Ascending aorta (tissue), 2 donors: ENCODE measurements around the gene ZSCAN26. TPM values are rescaled to one million over a fixed set of nuclear protein-coding genes. Genes with fewer than 3 reads are reported as not detected.

Experiments used
- DNase-seq, 2 donors: peaks; one replicate each; pipeline ENCODE4 v3.0.0-alpha.2; 2019; ENCODE audit warnings: low spot score in 2 of 2
- H3K27ac ChIP-seq, 2 donors: fragments of 200-600 bp; sonication (generic); one replicate each; pipeline ENCODE4 v1.5.1; 2016 to 2017; ENCODE audit warnings: mild to moderate bottlenecking in 1 of 2
- H3K27me3 ChIP-seq: fragments of 200-600 bp; sonication (generic); one replicate; pipeline ENCODE4 v1.5.1; 2017
- H3K36me3 ChIP-seq, 2 donors: fragments of 200-600 bp; sonication (generic); one replicate each; pipeline ENCODE4 v1.5.1; 2016
- H3K4me1 ChIP-seq, 2 donors: fragments of 200-600 bp; sonication (generic); one replicate each; pipeline ENCODE4 v1.5.1; 2016 to 2017; ENCODE audit warnings: mild to moderate bottlenecking in 1 of 2
- H3K4me3 ChIP-seq, 2 donors: fragments of 200-600 bp; sonication (generic); one replicate each; pipeline ENCODE4 v1.5.1; 2016 to 2017; ENCODE audit warnings: mild to moderate bottlenecking in 1 of 2
- H3K9me3 ChIP-seq, 2 donors: fragments of 200-600 bp; sonication (generic); one replicate each; pipeline ENCODE4 v1.5.1; 2016
- intact Hi-C: fragments of 100-400 bp; cut with DNase I; formaldehyde crosslinking; loops from one replicate; pipeline ENCODE4 v1.15.1; 2023
- total RNA-seq: library from RNA; depleted of rRNA; stranded (reverse); fragments of >200 nt; gene quantifications from one replicate; pipeline ENCODE4 v1.1.0, GENCODE V29; 2016
- TF ChIP-seq, protein P1 (sequence below), 3 experiments: fragments of 200-600 bp in 2 of 3; fragments of 450-650 bp in 1 of 3; sonication (generic) in 2 of 3; IDR thresholded peaks; one replicate each; pipeline ENCODE4 v1.5.1; 2016 to 2019; ENCODE audit warnings: antibody characterized with exemption in 3 of 3, mild to moderate bottlenecking in 1 of 3, moderate library complexity in 1 of 3

ZSCAN26 gene
- total RNA-seq, 1 donor from 2014 or later: 2.6 TPM

DNA sequence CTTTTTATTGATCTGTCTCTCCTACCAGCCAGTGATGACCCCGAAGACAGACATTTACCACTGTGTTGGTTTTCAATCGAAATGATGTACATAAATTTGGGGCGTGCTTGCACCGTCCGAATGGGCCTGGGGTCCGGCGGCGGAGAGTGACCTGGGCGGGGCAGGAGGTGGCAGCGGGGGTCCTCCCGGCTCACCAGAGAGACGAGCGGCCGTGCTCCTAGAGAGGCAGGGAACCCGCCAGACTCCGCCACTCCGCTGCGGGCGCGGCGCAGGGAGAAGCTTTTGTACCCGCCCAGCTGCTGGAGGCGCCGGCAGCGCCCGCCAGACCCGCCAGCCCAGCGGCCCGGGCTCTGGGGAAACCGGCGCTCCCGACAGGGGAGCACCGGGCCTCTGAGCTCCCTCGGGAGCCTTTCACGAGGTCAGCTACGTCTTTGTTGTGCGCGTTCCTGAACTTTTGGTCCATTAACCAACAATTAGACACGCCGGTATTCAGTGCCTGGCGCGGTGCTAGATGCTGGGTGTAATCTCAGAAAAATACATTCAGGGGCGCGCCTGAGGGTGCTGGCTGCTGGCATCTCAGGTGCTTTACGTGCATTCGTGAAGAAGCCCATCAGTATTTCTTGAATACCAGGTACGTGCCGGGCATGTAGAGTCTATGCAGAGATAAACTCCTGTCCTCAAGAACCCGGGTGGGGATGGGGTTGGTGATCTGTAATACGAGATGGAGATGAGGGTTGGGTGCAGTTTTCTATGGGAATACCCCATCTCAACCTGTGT lies 14.5 kb downstream of the ZSCAN26 start, which contains the start of gene PGBD1:
TSS of gene PGBD1 (plus strand) at position 285 of the 777 bp plus-strand sequence. CDS start 2,242 bp downstream, outside the sequence.
- DNase-seq: peak in 1 of 2 donors; percentile 82
- Histone ChIP-seq H3K27ac (peak within 1 kb of the TSS; percentile 45 to 63), H3K27me3 (no peaks in the 10 kb centered on the region), H3K4me1 (peaks cover 0 to 4% of the 10 kb centered on the region in 2 donors), H3K36me3 (peaks cover 26 to 35% of the 10 kb centered on the region in 2 donors), H3K4me3 (peak within 1 kb of the TSS; percentile 68 to 80), H3K9me3 (no peaks in the 10 kb centered on the region)
- intact Hi-C loops: loop anchor here (5.0 kb wide), 1 partner anchor 51 kb away; no protein-coding TSS in a partner anchor
- TF ChIP-seq, protein P1, sequence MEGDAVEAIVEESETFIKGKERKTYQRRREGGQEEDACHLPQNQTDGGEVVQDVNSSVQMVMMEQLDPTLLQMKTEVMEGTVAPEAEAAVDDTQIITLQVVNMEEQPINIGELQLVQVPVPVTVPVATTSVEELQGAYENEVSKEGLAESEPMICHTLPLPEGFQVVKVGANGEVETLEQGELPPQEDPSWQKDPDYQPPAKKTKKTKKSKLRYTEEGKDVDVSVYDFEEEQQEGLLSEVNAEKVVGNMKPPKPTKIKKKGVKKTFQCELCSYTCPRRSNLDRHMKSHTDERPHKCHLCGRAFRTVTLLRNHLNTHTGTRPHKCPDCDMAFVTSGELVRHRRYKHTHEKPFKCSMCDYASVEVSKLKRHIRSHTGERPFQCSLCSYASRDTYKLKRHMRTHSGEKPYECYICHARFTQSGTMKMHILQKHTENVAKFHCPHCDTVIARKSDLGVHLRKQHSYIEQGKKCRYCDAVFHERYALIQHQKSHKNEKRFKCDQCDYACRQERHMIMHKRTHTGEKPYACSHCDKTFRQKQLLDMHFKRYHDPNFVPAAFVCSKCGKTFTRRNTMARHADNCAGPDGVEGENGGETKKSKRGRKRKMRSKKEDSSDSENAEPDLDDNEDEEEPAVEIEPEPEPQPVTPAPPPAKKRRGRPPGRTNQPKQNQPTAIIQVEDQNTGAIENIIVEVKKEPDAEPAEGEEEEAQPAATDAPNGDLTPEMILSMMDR (IDR thresholded peaks at IDR 0.05): no peak

GRCh38 chr6:28282926-28283325 lies 16.0 kb downstream of the ZSCAN26 start:
- intact Hi-C loops: loop anchor here (5.0 kb wide), 1 partner anchor 49 kb away; no protein-coding TSS in a partner anchor
- Histone ChIP-seq H3K27ac (no peak overlapping the region), H3K4me3 (no peak overlapping the region), H3K9me3 (no peaks in the 10 kb centered on the region), H3K36me3 (peaks cover 28 to 37% of the 10 kb centered on the region in 2 donors), H3K4me1 (peaks cover 0 to 4% of the 10 kb centered on the region in 2 donors), H3K27me3 (no peaks in the 10 kb centered on the region)
- DNase-seq: no peak
- TF ChIP-seq, protein P1 (IDR thresholded peaks at IDR 0.05): no peak

GRCh38 chr6:28291573-28291972 lies 24.6 kb downstream of the ZSCAN26 start:
- H3K9me3 ChIP-seq: peaks cover 0 to 3% of the 10 kb centered on the region in 2 donors
- no peaks in the 10 kb centered on the region for H3K4me1 ChIP-seq
- H3K27me3 ChIP-seq: no peaks in the 10 kb centered on the region
- H3K36me3 ChIP-seq: peaks cover 21 to 28% of the 10 kb centered on the region in 2 donors
- no peak overlapping the region for H3K27ac ChIP-seq
- intact Hi-C loops: no loop called here
- DNase-seq: no peak
- H3K4me3 ChIP-seq: no peak overlapping the region
- TF ChIP-seq, protein P1 (IDR thresholded peaks at IDR 0.05): no peak

DNA sequence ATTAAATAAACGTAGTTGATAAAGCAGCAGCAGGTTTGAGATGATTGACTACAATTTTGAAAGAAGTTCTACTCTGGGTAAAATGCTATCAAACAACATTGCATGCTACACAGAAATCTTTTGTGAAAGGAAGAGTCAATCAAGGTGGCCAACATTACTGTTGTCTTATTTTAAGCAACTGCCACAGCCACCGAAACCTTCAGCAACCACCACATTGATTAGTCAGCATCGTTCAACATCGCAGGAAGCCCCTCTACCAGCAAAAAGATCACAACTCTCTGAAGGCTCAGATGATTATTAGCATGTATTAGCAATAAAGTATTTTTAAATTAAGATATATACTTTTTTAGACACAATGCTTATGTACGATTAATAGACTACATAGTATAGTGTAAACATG lies 28.4 kb downstream of the ZSCAN26 start:
- TF ChIP-seq, protein P1 (IDR thresholded peaks at IDR 0.05): no peak
- Histone ChIP-seq H3K4me1 (no peaks in the 10 kb centered on the region), H3K9me3 (peaks cover 0 to 3% of the 10 kb centered on the region in 2 donors), H3K27ac (no peak overlapping the region), H3K27me3 (no peaks in the 10 kb centered on the region), H3K4me3 (no peak overlapping the region), H3K36me3 (peaks cover 16 to 18% of the 10 kb centered on the region in 2 donors)
- DNase-seq: no peak
- intact Hi-C loops: no loop called here

DNA sequence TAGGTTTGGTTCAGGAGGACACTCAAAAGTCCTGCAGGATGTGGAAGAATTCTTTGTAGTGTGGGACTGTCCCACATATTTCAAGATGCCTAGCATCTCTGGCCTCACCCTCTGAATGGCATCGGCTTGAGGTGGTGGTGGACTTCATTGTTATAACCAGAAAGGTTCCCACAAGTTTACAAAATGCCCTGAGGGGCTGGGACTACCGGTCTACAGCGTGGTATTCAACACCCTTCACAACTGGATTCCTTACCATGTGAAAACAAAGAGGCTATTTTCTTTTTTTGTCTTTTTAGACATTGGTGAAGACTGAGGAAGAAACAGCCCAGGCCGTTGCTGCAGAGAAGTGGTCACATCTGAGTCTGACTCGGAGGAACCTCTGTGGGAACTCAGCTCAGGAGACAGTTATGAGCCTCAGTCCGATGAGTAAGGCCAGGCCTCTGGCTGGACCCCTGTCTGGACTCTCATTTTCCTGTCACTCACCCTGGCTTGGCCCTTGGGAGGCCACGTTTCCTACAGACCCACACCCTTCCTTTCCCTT lies 29.6 kb downstream of the ZSCAN26 start:
- no peak for DNase-seq
- Histone ChIP-seq H3K4me1 (no peaks in the 10 kb centered on the region), H3K4me3 (no peak overlapping the region), H3K27ac (no peak overlapping the region), H3K27me3 (no peaks in the 10 kb centered on the region), H3K9me3 (no peaks in the 10 kb centered on the region), H3K36me3 (peaks cover 25 to 29% of the 10 kb centered on the region in 2 donors)
- TF ChIP-seq, protein P1 (IDR thresholded peaks at IDR 0.05): no peak
- intact Hi-C loops: no loop called here
